ENCODE results near the gene CCDC167. TPM values are rescaled to one million over a fixed set of nuclear protein-coding genes. Genes with fewer than 3 reads are reported as not detected.

CCDC167 gene
- total RNA-seq, 1 donor from 2014 or later = 24.8 TPM

- H3K9me3 Mint-ChIP-seq = no peaks in the 10 kb centered on the region
- no peak overlapping the region for H3K4me3 Mint-ChIP-seq
- H3K27me3 Mint-ChIP-seq (ENCODE audit: low read depth) = no peaks in the 10 kb centered on the region
- DNase-seq (ENCODE audit: low spot score in 2 of 2, unreplicated experiment in 2 of 2) = no peak
- no peak for TF ChIP-seq CTCF (IDR thresholded peaks at IDR 0.05; ENCODE audit: unreplicated experiment)
- peaks cover 18% of the 10 kb centered on the region for H3K36me3 Mint-ChIP-seq
- H3K27ac Mint-ChIP-seq = no peak overlapping the region
- no peaks in the 10 kb centered on the region for H3K4me1 Mint-ChIP-seq
Measured at GRCh38 chr6:37479266-37479854, 20.3 kb downstream of the CCDC167 start.

- no peak overlapping the region for H3K27ac Mint-ChIP-seq
- no peaks in the 10 kb centered on the region for H3K27me3 Mint-ChIP-seq (ENCODE audit: low read depth)
- no peak for TF ChIP-seq CTCF (IDR thresholded peaks at IDR 0.05; ENCODE audit: unreplicated experiment)
- H3K4me3 Mint-ChIP-seq = no peak overlapping the region
- peaks cover 23% of the 10 kb centered on the region for H3K36me3 Mint-ChIP-seq
- H3K4me1 Mint-ChIP-seq = no peaks in the 10 kb centered on the region
- no peak for DNase-seq (ENCODE audit: low spot score in 2 of 2, unreplicated experiment in 2 of 2)
- no peaks in the 10 kb centered on the region for H3K9me3 Mint-ChIP-seq
Measured at GRCh38 chr6:37478827-37479226, 20.9 kb downstream of the CCDC167 start.

GRCh38 chr6:37477656-37478435 is 21.8 kb downstream of the CCDC167 start:
- no peak for TF ChIP-seq CTCF (IDR thresholded peaks at IDR 0.05; ENCODE audit: unreplicated experiment)
- Mint-ChIP-seq H3K4me3 (no peak overlapping the region), H3K4me1 (no peaks in the 10 kb centered on the region), H3K27ac (no peak overlapping the region), H3K9me3 (no peaks in the 10 kb centered on the region), H3K36me3 (peaks cover 28% of the 10 kb centered on the region), H3K27me3 (ENCODE audit: low read depth) (no peaks in the 10 kb centered on the region)
- no peak for DNase-seq (ENCODE audit: low spot score in 2 of 2, unreplicated experiment in 2 of 2)

- Mint-ChIP-seq H3K27me3 (ENCODE audit: low read depth) (no peaks in the 10 kb centered on the region), H3K9me3 (no peaks in the 10 kb centered on the region), H3K4me1 (no peaks in the 10 kb centered on the region), H3K36me3 (peaks cover 26% of the 10 kb centered on the region), H3K4me3 (no peak overlapping the region), H3K27ac (no peak overlapping the region)
- TF ChIP-seq CTCF (IDR thresholded peaks at IDR 0.05; ENCODE audit: unreplicated experiment) = no peak
- DNase-seq (ENCODE audit: low spot score in 2 of 2, unreplicated experiment in 2 of 2) = no peak
Measured at GRCh38 chr6:37477191-37477590, 22.5 kb downstream of the CCDC167 start.

- peaks cover 47% of the 10 kb centered on the region for H3K36me3 Mint-ChIP-seq
- no peak for TF ChIP-seq CTCF (IDR thresholded peaks at IDR 0.05; ENCODE audit: unreplicated experiment)
- DNase-seq (ENCODE audit: low spot score in 2 of 2, unreplicated experiment in 2 of 2) = no peak
Measured at GRCh38 chr6:37474316-37474715, 25.4 kb downstream of the CCDC167 start.

More at GRCh38 chr6:37474316-37474715, 25.4 kb downstream of the CCDC167 start:
- H3K4me3 Mint-ChIP-seq = no peak overlapping the region
- peaks cover 4% of the 10 kb centered on the region for H3K9me3 Mint-ChIP-seq
- H3K27me3 Mint-ChIP-seq (ENCODE audit: low read depth) = no peaks in the 10 kb centered on the region
- H3K4me1 Mint-ChIP-seq = no peaks in the 10 kb centered on the region
- H3K27ac Mint-ChIP-seq = no peak overlapping the region
